GM21367 (cell line): ENCODE data around the gene AMOTL1.
"Not testable (repeated sequence)": the region's sequence is repeated elsewhere in the genome, so short reads cannot be mapped to it uniquely, and the experiment has no call there.

Experiments
- ATAC-seq: cut with Tn5 transposase; IDR thresholded peaks from one replicate; pipeline ENCODE4 v1.9.1; 2021; ENCODE audit not compliant: unreplicated experiment

AMOTL1 gene

GRCh38 chr11:94849839-94850238, 81.7 kb downstream of the AMOTL1 start:
- ATAC-seq, result no peak

GRCh38 chr11:94851864-94852636, 83.9 kb downstream of the AMOTL1 start:
- ATAC-seq, result no peak

GRCh38 chr11:94853288-94853687, 85.1 kb downstream of the AMOTL1 start:
- ATAC-seq, result not testable (repeated sequence)

DNA sequence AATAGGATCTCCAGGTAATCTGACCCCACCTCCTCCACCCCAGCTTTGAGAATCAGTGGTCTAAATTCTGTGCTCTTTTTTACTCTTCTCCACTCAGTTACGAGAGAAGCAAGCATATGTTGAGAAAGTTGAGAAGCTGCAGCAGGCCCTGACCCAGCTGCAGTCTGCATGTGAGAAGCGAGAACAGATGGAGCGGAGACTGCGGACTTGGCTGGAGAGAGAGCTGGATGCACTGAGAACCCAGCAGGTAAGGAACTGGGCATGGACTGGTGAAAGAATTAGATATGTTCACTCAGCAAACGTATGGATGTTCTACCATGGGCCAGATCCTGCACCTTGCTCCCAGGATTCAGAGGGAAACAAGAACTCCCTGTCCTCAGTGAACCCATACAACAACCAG, 85.7 kb downstream of the AMOTL1 start:
- no peak for ATAC-seq

DNA sequence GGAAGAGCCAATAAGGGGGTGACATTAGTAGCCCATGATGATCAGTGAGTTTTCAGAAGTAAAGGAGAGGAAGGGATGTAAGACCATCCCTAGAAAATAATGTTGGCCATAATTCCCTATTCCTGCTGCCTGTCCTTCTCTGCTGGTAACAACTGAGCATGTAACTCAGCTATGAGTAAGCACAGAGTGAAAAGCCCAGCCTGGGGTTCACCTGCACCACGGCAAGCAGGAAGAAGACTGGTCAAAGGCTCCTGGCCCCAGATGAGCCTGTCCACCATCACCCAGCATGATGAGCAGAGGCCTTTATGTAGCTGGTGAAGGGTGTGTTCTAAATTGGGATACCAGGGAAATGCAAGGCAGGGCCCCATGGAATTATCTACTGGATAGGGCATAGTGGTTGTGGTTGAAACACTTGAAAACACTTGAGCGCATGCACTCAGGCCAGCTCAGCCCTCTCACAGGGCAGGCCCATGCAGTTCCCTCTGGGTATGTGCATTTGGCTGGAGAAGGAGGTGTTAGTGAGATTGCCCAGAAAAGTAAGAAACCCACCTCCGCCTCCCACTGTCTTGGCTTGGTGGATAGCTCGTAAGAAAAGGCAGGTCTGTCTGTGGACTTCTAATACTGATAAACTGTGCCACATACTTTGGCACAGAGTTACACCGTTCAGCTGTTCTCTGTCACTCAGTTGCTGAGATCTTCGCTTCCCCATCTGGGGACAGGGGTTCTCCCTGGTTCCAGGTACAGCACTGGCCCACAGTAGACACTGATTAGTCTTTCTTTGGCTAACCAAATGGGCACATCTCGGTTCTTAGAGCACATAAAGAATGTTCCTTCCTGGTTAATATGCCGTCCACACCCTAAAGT, 86.8 kb downstream of the AMOTL1 start:
- no peak for ATAC-seq

- no peak for ATAC-seq
Observed at GRCh38 chr11:94855666-94856065, 87.5 kb downstream of the AMOTL1 start.

- ATAC-seq, result no peak
Observed at GRCh38 chr11:94856443-94856842, 88.3 kb downstream of the AMOTL1 start.

GRCh38 chr11:94857337-94857736, 89.2 kb downstream of the AMOTL1 start:
- ATAC-seq, result no peak

GRCh38 chr11:94858012-94858705, 90.0 kb downstream of the AMOTL1 start:
- no peak for ATAC-seq

DNA sequence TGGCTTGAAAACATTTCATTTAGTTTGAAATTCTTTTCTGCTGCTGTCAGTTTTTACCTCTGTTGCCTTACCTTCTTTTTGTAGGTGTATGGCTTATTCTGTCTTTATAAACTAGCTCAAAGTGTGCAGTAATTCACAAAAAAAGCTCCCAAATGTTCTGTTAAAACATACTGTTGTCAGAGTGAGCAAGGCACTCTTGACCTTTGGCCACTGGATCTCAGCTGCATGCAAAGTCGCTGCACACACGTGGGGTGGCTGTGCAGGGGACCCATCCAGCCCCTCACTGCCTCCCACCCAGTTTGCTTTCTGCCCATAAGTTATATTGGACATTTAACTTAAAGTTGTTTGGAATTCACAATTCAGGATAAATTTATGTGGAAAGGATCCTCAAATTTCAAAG, 92.2 kb downstream of the AMOTL1 start:
- no peak for ATAC-seq

DNA sequence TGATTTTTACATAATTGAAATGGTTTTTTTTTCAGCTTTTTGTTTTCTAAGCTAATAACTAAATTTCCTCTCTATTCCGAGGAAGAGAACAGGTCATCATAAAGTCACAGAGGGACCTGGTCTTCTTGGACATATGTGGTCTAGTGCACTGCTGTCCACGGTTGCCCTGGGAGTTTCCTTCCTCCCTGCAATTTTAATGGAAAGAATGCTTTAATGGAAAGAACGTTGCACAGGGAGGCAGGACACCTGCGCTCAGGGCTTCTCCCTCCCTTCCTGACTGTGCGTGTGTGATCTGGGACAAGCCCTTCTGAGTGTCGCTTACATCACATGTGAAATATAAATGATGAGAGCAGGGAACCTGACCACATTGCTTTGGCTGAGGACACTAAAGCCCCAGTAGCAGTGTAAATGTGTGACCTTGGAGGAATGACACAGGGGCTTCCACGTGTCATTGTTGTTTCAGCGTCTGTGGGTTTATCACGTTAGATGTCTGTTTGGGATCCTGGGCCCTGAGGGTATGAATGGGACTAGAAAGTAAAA, 93.2 kb downstream of the AMOTL1 start:
- no peak for ATAC-seq

DNA sequence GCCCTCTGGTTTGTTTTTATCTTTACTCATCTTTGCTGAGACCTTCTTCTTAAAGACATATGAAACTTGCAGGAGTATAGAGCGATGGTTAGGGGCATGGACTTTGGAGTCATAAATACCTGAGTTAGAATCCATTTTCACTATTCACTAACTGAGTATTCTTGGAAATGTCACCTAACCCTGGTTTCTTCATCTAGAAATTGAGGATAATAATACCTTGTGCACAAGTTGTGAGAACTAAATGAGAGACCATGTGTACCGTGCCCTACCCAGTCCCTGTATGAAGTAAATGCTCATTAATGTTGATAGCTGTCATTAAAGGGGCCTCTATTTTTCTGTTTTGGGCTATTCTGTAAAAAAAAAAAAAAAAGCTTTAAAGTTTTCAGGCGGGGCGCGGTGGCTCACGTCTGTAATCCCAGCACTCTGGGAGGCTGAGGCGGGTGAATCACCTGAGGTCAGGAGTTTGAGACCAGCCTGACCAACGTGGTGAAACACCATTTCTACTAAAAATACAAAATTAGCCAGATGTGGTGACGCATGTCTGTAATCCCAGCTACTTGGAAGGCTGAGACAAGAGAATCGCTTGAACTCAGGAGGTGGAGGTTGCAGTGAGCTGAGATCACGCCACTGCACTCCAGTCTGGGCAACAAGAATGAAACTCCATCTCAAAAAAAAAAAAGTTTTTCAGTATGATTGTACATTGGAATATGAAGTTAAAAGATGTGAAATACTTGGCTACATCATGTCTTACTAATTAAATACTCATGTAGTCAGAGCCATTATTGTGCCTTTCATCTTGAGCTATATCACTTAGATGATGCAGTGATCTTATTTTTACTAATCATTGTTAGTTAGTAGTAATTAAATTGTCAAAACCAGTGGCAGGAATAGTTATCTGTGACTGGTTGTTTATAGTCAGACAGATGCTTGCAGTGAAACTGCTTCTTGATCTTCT, 95.0 kb downstream of the AMOTL1 start:
- ATAC-seq, result no peak

DNA sequence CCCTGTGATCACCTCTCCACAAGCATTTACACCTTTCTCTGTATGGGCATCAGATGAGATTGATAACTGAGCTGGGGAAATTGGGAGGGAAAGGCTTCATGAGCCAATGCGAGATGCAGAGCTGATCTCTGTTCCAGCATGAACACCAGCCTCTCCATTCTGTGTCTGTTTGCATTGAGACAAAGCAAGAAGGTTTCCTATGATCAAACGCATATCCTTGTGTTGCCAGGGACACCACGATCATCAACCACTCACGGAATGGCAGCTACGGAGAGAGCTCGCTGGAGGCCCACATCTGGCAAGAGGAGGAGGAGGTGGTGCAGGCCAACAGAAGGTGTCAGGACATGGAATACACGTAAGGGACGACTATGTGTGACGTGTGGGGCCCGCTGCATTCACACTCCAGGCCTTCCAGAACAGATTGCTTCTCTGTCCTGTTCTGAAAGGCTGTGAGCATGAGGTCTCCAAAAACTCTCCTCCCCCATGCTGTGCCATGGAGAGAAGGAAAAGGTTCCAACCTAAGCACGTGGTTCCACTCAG, 96.4 kb downstream of the AMOTL1 start:
- ATAC-seq, result no peak

DNA sequence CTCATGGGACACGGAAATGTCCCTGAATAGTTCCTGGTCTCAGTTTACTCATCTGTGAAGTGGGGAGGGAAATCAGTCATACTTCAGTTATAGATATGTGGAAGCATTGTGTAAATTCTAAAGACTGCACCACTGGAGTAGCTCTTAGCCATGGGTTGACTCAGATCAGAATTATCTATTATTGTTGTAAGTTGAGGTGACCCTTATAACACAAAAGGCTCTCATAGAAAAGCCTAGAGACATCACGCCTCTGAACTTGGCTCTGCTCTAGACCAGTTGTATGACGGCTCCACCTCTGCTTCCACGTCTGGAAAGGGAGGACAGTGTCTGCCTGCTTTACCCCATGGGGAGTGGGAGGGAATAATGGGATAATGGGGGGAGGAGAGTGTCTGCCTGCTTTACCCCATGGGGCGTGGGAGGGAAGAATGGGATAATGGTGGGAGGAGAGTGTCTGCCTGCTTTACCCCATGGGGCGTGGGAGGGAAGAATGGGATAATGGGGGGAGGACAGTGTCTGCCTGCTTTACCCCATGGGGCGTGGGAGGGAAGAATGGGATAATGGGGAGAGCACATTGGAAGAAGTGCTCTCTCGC, 98.2 kb downstream of the AMOTL1 start:
- ATAC-seq, result no peak

DNA sequence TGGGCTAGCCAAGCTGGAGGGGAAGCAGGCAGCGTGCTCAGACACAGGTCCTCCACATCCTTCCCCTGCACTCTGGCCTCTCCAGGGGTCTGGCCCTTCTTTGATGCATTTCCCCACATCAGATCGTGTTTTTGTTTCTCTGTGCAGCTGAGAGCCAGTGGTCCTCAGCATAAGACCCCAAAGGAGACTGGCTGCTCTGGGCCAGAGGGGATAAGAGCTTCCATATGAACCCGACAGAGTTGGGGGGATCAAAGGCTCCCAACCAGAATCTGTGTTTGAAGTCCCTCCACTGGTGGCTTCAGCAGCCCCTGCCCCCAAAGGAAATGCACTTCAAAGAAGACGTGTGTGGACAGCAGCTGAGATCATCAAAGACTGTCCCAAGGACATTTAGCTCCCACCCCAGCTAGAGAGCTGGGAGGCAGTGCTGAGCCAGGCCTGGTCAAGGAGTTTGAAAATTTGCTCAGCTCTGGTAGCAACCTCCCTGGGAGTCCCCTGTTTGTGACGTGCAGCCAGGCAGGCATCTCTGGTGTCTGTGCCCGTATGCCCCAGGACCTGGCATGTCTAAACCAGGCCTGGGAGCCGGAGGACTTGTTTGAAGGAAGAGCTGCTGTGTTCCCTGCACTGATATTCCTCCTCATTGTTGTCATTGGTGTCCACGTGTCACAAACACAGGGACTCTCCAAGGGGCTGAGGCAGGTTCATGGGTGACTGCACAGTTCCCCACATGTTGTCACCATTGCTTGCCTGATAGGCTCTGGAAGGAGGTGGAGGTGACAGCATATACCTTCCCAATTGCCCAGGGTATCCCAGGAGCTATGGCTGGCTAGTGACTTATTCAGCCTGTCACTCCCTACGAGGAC, 99.0 kb downstream of the AMOTL1 start:
- ATAC-seq, result no peak

DNA sequence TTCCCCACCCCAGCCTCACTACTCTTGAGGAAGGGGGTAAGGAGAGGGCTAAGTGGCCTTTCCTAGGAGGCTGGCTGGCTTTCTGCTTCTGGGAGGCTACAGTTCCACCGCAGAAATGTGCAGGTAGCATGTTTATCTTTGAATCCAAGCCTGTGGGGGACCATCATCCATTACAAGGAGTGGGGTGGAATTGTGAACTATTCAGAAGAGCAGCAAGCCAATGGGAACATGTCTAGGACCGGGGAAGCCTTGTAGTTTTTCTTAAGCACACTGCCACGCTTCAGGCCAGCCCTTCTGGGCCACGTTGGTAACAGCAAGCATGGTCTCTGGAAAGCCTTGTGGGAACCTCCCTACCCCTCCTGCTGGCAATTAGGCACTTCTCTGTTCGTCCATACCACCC, 100.3 kb downstream of the AMOTL1 start:
- ATAC-seq, result no peak

DNA sequence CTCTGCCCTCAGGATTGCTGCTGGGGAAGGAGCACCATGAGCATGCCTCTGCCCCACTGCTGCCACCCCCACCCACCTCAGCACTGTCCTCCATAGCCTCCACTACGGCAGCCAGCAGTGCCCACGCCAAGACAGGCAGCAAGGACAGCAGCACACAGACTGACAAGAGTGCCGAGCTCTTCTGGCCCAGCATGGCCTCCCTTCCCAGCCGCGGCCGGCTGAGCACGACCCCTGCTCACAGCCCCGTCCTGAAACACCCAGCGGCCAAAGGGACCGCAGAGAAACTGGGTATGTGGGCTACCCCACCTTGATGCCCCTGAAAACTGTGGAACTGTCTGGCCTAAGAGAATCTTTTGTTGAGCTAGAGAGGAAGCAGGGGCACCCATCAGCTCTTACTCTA, 101.0 kb downstream of the AMOTL1 start:
- ATAC-seq, result no peak

DNA sequence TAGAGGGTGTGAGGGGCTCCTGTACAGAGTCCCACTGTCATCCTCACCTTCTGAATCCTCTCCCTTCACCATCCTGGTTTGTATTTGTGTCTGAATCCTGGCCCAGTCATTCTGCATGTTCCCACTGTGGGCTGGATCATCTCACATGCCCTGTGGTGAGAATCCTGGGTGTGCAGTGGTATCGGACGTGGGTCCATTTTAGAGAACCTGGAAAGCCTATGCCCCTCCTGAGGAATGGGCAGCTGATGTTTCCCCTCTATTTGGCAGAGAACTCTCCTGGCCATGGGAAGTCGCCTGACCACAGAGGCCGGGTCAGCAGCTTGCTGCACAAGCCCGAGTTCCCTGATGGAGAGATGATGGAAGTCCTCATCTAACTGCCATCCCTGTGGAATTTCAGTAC, 102.3 kb downstream of the AMOTL1 start:
- no peak for ATAC-seq
